NB4 (cell line): Measurements from ENCODE around the gene IGFBPL1.

Experiments used
- MYC ChIP-seq: IDR thresholded peaks from 2 replicates; pipeline ENCODE4 v1.6.1; 2011; ENCODE audit warnings: low read depth, low read length
- POLR2A ChIP-seq: IDR thresholded peaks from 2 replicates; pipeline ENCODE4 v1.6.1; 2011; ENCODE audit warnings: mild to moderate bottlenecking; ENCODE audit not compliant: insufficient read length; ENCODE audit errors: extremely low read depth
- TF ChIP-seq, protein P1 (sequence below): IDR thresholded peaks from one replicate; pipeline ENCODE4 v1.5.1; 2012; ENCODE audit warnings: low read depth, low read length
- TF ChIP-seq, protein P2 (sequence below): IDR thresholded peaks from 2 replicates; pipeline ENCODE4 v1.6.1; 2011; ENCODE audit warnings: low read depth, low read length

DNA sequence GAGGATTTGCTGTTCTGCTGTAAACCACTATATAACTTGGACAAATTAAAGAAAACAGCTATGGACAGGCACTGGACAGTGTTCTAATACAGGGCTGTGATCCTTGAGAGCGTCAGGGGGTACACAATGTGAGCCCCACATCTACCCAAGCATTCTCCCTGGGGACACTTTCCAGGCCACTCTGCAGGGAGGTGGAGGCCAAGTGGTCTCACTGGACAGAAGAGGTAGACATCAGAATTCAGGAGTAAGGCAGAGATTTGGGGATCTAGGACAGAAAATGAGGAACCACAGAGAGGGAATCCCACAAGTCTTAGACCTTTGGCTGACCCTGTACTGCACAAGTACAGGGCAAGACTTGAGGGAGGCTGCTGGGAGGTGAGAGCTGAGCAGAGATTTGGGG lies 3.8 kb upstream of the IGFBPL1 start:
- TF ChIP-seq, protein P1, sequence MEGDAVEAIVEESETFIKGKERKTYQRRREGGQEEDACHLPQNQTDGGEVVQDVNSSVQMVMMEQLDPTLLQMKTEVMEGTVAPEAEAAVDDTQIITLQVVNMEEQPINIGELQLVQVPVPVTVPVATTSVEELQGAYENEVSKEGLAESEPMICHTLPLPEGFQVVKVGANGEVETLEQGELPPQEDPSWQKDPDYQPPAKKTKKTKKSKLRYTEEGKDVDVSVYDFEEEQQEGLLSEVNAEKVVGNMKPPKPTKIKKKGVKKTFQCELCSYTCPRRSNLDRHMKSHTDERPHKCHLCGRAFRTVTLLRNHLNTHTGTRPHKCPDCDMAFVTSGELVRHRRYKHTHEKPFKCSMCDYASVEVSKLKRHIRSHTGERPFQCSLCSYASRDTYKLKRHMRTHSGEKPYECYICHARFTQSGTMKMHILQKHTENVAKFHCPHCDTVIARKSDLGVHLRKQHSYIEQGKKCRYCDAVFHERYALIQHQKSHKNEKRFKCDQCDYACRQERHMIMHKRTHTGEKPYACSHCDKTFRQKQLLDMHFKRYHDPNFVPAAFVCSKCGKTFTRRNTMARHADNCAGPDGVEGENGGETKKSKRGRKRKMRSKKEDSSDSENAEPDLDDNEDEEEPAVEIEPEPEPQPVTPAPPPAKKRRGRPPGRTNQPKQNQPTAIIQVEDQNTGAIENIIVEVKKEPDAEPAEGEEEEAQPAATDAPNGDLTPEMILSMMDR: no peak
- TF ChIP-seq POLR2A (no peak), MYC (no peak)
- TF ChIP-seq, protein P2, sequence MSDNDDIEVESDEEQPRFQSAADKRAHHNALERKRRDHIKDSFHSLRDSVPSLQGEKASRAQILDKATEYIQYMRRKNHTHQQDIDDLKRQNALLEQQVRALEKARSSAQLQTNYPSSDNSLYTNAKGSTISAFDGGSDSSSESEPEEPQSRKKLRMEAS: no peak
